Activated CD4-positive, CD25-positive, alpha-beta regulatory T cell (primary cell): ENCODE measurements around the gene CDC42EP4.
"Not testable (repeated sequence)": the region's sequence is repeated elsewhere in the genome, so short reads cannot be mapped to it uniquely, and the experiment has no call there.

Experiments used
- DNase-seq, 4 experiments: peaks; one replicate each; lab custom pipeline; 2025; lab: John Stamatoyannopoulos, UW

The CDC42EP4 gene

GRCh38 chr17:73278465-73279453, 33.0 kb downstream of the CDC42EP4 start:
- DNase-seq = no peak

- DNase-seq = no peak
Observed at GRCh38 chr17:73278049-73278464, 33.7 kb downstream of the CDC42EP4 start.

GRCh38 chr17:73274490-73274889, 37.3 kb downstream of the CDC42EP4 start:
- DNase-seq = no peak

- DNase-seq = no peak
Observed at GRCh38 chr17:73272906-73273218, 38.9 kb downstream of the CDC42EP4 start.

GRCh38 chr17:73271072-73271471, 40.7 kb downstream of the CDC42EP4 start:
- no peak for DNase-seq

- DNase-seq = no peak
Observed at GRCh38 chr17:73269791-73270190, 42.0 kb downstream of the CDC42EP4 start.

GRCh38 chr17:73269329-73269615, 42.5 kb downstream of the CDC42EP4 start:
- DNase-seq = no peak

- DNase-seq = no peak
Observed at GRCh38 chr17:73268582-73269328, 43.0 kb downstream of the CDC42EP4 start.

- DNase-seq = no peak
Observed at GRCh38 chr17:73267648-73268537, 43.9 kb downstream of the CDC42EP4 start.

- no peak for DNase-seq
Observed at GRCh38 chr17:73266796-73267195, 45.0 kb downstream of the CDC42EP4 start.

- DNase-seq = no peak
Observed at GRCh38 chr17:73265646-73266640, 45.9 kb downstream of the CDC42EP4 start.

GRCh38 chr17:73264448-73264847, 47.4 kb downstream of the CDC42EP4 start:
- not testable (repeated sequence) for DNase-seq

- no peak for DNase-seq
Observed at GRCh38 chr17:73262676-73263642, 48.8 kb downstream of the CDC42EP4 start.

GRCh38 chr17:73261952-73262675, 49.7 kb downstream of the CDC42EP4 start:
- DNase-seq = no peak

- no peak for DNase-seq
Observed at GRCh38 chr17:73261617-73261951, 50.2 kb downstream of the CDC42EP4 start, which contains the start of gene CPSF4L. Gene CPSF4L (minus strand): TSS chr17:73261880. CDS start chr17:73261818, 62 bp downstream.

- DNase-seq = no peak
Observed at GRCh38 chr17:73257516-73257915, 54.3 kb downstream of the CDC42EP4 start.

- DNase-seq = no peak
Observed at GRCh38 chr17:73256220-73256619, 55.6 kb downstream of the CDC42EP4 start.

- DNase-seq = peak in 3 of 4 experiments; percentile 5 to 24 (median 10)
Observed at GRCh38 chr17:73255671-73256181, 56.1 kb downstream of the CDC42EP4 start.

GRCh38 chr17:73251871-73252270, 59.9 kb downstream of the CDC42EP4 start:
- DNase-seq = no peak
